WTC11 (cell line): ENCODE measurements around the gene SMC1B. TPM values are rescaled to one million over a fixed set of nuclear protein-coding genes. Genes with fewer than 3 reads are reported as not detected.

Experiments used
- ATAC-seq: fragments of 200-7000 bp; cut with Tn5 transposase; 2 replicates; pipeline ENCODE4 v1.10.0; 2021; ENCODE audit warnings: mild to moderate bottlenecking, moderate library complexity
- CTCF ChIA-PET: fragments of 300-600 bp; sonication (Branson Sonifier 250); formaldehyde crosslinking; loops from one replicate; lab custom pipeline; 2021; ENCODE audit warnings: antibody characterized with exemption; lab: Charles Lee
- POLR2A ChIA-PET: fragments of 350-600 bp; sonication (Branson Sonifier 250); formaldehyde crosslinking; loops from one replicate; lab custom pipeline; 2021; ENCODE audit warnings: antibody characterized with exemption; lab: Charles Lee
- DNase-seq: peaks from one replicate; pipeline ENCODE4 v3.0.0; 2021; ENCODE audit warnings: low spot score
- H3K27ac Mint-ChIP-seq: 2 replicates; pipeline ENCODE4 v1.8.0; 2021; ENCODE audit warnings: mixed read lengths
- H3K27me3 Mint-ChIP-seq: 2 replicates; pipeline ENCODE4 v1.8.0; 2021; ENCODE audit warnings: low read depth, mild to moderate bottlenecking, moderate library complexity, mixed read lengths
- H3K36me3 Mint-ChIP-seq: 2 replicates; pipeline ENCODE4 v1.8.0; 2021; ENCODE audit warnings: mixed read lengths
- H3K4me1 Mint-ChIP-seq: 2 replicates; pipeline ENCODE4 v1.8.0; 2022; ENCODE audit warnings: mixed read lengths
- H3K4me3 Mint-ChIP-seq: 2 replicates; pipeline ENCODE4 v1.8.0; 2021; ENCODE audit warnings: mild to moderate bottlenecking, moderate library complexity, mixed read lengths
- H3K9me3 Mint-ChIP-seq: 2 replicates; pipeline ENCODE4 v1.8.0; 2021; ENCODE audit warnings: mixed read lengths
- AFF4 ChIP-seq: sonication (generic); formaldehyde crosslinking; IDR thresholded peaks from 2 replicates; pipeline ENCODE4 v1.8.1; 2023; ENCODE audit warnings: mild to moderate bottlenecking, missing genetic modification reagents, borderline replicate concordance
- ATF3 ChIP-seq: sonication (generic); formaldehyde crosslinking; conservative IDR thresholded peaks from 2 replicates; pipeline ENCODE4 v1.8.1; 2022; ENCODE audit warnings: mild to moderate bottlenecking, missing genetic modification reagents
- ATF6 ChIP-seq: sonication (generic); formaldehyde crosslinking; IDR thresholded peaks from 2 replicates; pipeline ENCODE4 v1.8.1; 2023; ENCODE audit warnings: mild to moderate bottlenecking, missing genetic modification reagents
- ESRRA ChIP-seq: sonication (generic); formaldehyde crosslinking; IDR thresholded peaks from 2 replicates; pipeline ENCODE4 v1.8.1; 2022; ENCODE audit warnings: mild to moderate bottlenecking, missing genetic modification reagents, borderline replicate concordance
- HMGA2 ChIP-seq: fragments of 250-450 bp; sonication (Bioruptor Pico); IDR thresholded peaks from 2 replicates; pipeline ENCODE4 v1.4.0; 2021; ENCODE audit warnings: mild to moderate bottlenecking, moderate library complexity
- MLX ChIP-seq: sonication (generic); formaldehyde crosslinking; IDR thresholded peaks from 2 replicates; pipeline ENCODE4 v1.8.1; 2023; ENCODE audit warnings: mild to moderate bottlenecking, missing genetic modification reagents, moderate library complexity
- NFATC4 ChIP-seq: fragments of 250-450 bp; sonication (Bioruptor Pico); IDR thresholded peaks from 2 replicates; pipeline ENCODE4 v1.9.0; 2021; ENCODE audit warnings: mild to moderate bottlenecking
- NR2C2 ChIP-seq: sonication (generic); formaldehyde crosslinking; IDR thresholded peaks from 2 replicates; pipeline ENCODE4 v1.8.0; 2022; ENCODE audit warnings: mild to moderate bottlenecking, missing genetic modification reagents
- PREB ChIP-seq: sonication (generic); formaldehyde crosslinking; IDR thresholded peaks from 2 replicates; pipeline ENCODE4 v1.8.1; 2022; ENCODE audit warnings: mild to moderate bottlenecking, missing genetic modification reagents, moderate library complexity, borderline replicate concordance
- SMAD3 ChIP-seq: sonication (generic); formaldehyde crosslinking; IDR thresholded peaks from 2 replicates; pipeline ENCODE4 v1.8.0; 2022; ENCODE audit warnings: missing genetic modification reagents, mild to moderate bottlenecking, borderline replicate concordance
- SMAD4 ChIP-seq: sonication (generic); formaldehyde crosslinking; IDR thresholded peaks from 2 replicates; pipeline ENCODE4 v1.8.0; 2022; ENCODE audit warnings: mild to moderate bottlenecking, missing genetic modification reagents
- SOX15 ChIP-seq: fragments of 250-450 bp; sonication (Bioruptor Pico); IDR thresholded peaks from 2 replicates; pipeline ENCODE4 v1.9.0; 2021; ENCODE audit warnings: mild to moderate bottlenecking
- USF1 ChIP-seq: sonication (generic); formaldehyde crosslinking; IDR thresholded peaks from 2 replicates; pipeline ENCODE4 v1.8.0; 2022; ENCODE audit warnings: mild to moderate bottlenecking, missing genetic modification reagents
- ZNF121 ChIP-seq: sonication (generic); formaldehyde crosslinking; IDR thresholded peaks from 2 replicates; pipeline ENCODE4 v1.8.0; 2023; ENCODE audit warnings: missing genetic modification reagents
- ZNF671 ChIP-seq: fragments of 250-450 bp; sonication (Bioruptor Pico); IDR thresholded peaks from 2 replicates; pipeline ENCODE4 v1.8.0; 2021; ENCODE audit warnings: mild to moderate bottlenecking
- total RNA-seq: library from RNA; stranded (reverse); gene quantifications from 3 replicates; pipeline ENCODE4 v1.2.3, GENCODE V29; 2021

Gene SMC1B
- total RNA-seq, 1 experiment from 2014 or later: 0.07 TPM

- no peak for TF ChIP-seq SMAD4 (CRISPR knock-in tag)
- no peak for TF ChIP-seq ZNF121
- no peak for TF ChIP-seq ESRRA (CRISPR knock-in tag)
- TF ChIP-seq ATF3: no peak
- no peak for TF ChIP-seq AFF4 (CRISPR knock-in tag)
- no peak for TF ChIP-seq HMGA2 (CRISPR knock-in tag)
- no peak for TF ChIP-seq ATF6 (CRISPR knock-in tag)
- no peak for TF ChIP-seq USF1 (CRISPR knock-in tag)
- no peak for TF ChIP-seq NR2C2 (CRISPR knock-in tag)
- no peak for TF ChIP-seq NFATC4
- no peak for TF ChIP-seq MLX (CRISPR knock-in tag)
- no peak for TF ChIP-seq ZNF671 (CRISPR knock-in tag)
- TF ChIP-seq, all 79 proteins: peak for 0
- Mint-ChIP-seq H3K9me3 (no peaks in the 10 kb centered on the region), H3K36me3 (no peaks in the 10 kb centered on the region), H3K27me3 (no peaks in the 10 kb centered on the region), H3K4me3 (no peak overlapping the region), H3K27ac (no peak overlapping the region), H3K4me1 (peaks cover 31% of the 10 kb centered on the region)
- no peak for DNase-seq
- ChIA-PET POLR2A (interaction anchor here (0.5 kb wide), 1 partner anchor 44 kb away, joined by 4 read pairs; no protein-coding TSS in a partner anchor), CTCF (interaction anchor here (1.0 to 2.1 kb wide), 6 partner anchors 18 to 261 kb away, joined by 3 to 6 read pairs (median 4); no protein-coding TSS in a partner anchor)
- ATAC-seq: no peak
Observed at GRCh38 chr22:45316796-45317526, 96.4 kb downstream of the SMC1B start.

- POLR2A ChIA-PET: no interaction called here
- H3K4me3 Mint-ChIP-seq: no peak overlapping the region
Observed at GRCh38 chr22:45314786-45315185, 98.6 kb downstream of the SMC1B start.

More at GRCh38 chr22:45314786-45315185, 98.6 kb downstream of the SMC1B start:
- Mint-ChIP-seq H3K36me3 (no peaks in the 10 kb centered on the region; the same call in 1 of the 2 replicates), H3K4me1 (peaks cover 43% of the 10 kb centered on the region), H3K27me3 (peaks cover 4% of the 10 kb centered on the region; the same call in 1 of the 2 replicates), H3K27ac (no peak overlapping the region), H3K9me3 (no peaks in the 10 kb centered on the region)
- CTCF ChIA-PET: no interaction called here
- ATAC-seq (no peak), DNase-seq (no peak)
- TF ChIP-seq SMAD3 (no peak), SOX15 (no peak), PREB (CRISPR knock-in tag) (no peak), USF1 (CRISPR knock-in tag) (no peak)
